ENCODE data around the gene CCDC30.

- TF ChIP-seq GATA2 (IDR thresholded peaks at IDR 0.05; ENCODE audit: low read depth, low read length): no peak
- no peak for TF ChIP-seq GATA3 (IDR thresholded peaks at IDR 0.05; ENCODE audit: low read depth, low read length)
Measured at GRCh38 chr1:42660907-42661500, 197.9 kb downstream of the CCDC30 start.

Data from SH-SY5Y (cell line).